Activated T-cell treated with anti-CD3 and anti-CD28 coated beads for 4 hours (primary cell): Measurements from ENCODE around the gene NMRAL1.
A peak's percentile ranks its signal among the peaks of the same experiment; 100 is the strongest.

Experiments
- DNase-seq: peaks from one replicate; pipeline ENCODE4 v3.0.0-alpha.2; 2020

The NMRAL1 gene

GRCh38 chr16:4501071-4501478 lies 26.6 kb upstream of the NMRAL1 start:
- no peak for DNase-seq

- DNase-seq, result no peak
Observed at GRCh38 chr16:4500272-4500671, 25.8 kb upstream of the NMRAL1 start.

GRCh38 chr16:4499196-4499555 lies 24.8 kb upstream of the NMRAL1 start:
- no peak for DNase-seq

GRCh38 chr16:4498546-4499195 lies 24.2 kb upstream of the NMRAL1 start:
- no peak for DNase-seq

GRCh38 chr16:4496305-4496704 lies 21.9 kb upstream of the NMRAL1 start:
- no peak for DNase-seq

- no peak for DNase-seq
Observed at GRCh38 chr16:4495766-4496165, 21.3 kb upstream of the NMRAL1 start.

GRCh38 chr16:4494746-4495490 lies 20.5 kb upstream of the NMRAL1 start:
- DNase-seq, result no peak

GRCh38 chr16:4491898-4492297 lies 17.5 kb upstream of the NMRAL1 start:
- DNase-seq, result no peak

GRCh38 chr16:4489030-4489429 lies 14.6 kb upstream of the NMRAL1 start:
- DNase-seq, result no peak

GRCh38 chr16:4488499-4488967 lies 14.1 kb upstream of the NMRAL1 start:
- no peak for DNase-seq

GRCh38 chr16:4487955-4488498 lies 13.6 kb upstream of the NMRAL1 start:
- DNase-seq, result no peak

GRCh38 chr16:4486126-4486893 lies 11.9 kb upstream of the NMRAL1 start:
- DNase-seq, result no peak

GRCh38 chr16:4481963-4482362 lies 7.5 kb upstream of the NMRAL1 start:
- DNase-seq, result no peak

- DNase-seq, result no peak
Observed at GRCh38 chr16:4481526-4481925, 7.1 kb upstream of the NMRAL1 start.

GRCh38 chr16:4477966-4478365 lies 3.5 kb upstream of the NMRAL1 start:
- DNase-seq, result no peak

GRCh38 chr16:4475880-4476788 lies 1.7 kb upstream of the NMRAL1 start, which contains the start of gene HMOX2:
Gene HMOX2 (plus strand): TSS chr16:4476398. CDS start chr16:4505525, 29,127 bp downstream.
- peak; percentile 91 for DNase-seq

GRCh38 chr16:4472880-4473279 lies 1.5 kb downstream of the NMRAL1 start:
- DNase-seq, result no peak

GRCh38 chr16:4471869-4472268 lies 2.6 kb downstream of the NMRAL1 start:
- DNase-seq, result no peak

GRCh38 chr16:4468972-4469371 lies 5.5 kb downstream of the NMRAL1 start:
- no peak for DNase-seq

- DNase-seq, result no peak
Observed at GRCh38 chr16:4467916-4468315, 6.5 kb downstream of the NMRAL1 start.

GRCh38 chr16:4465977-4466779 lies 8.2 kb downstream of the NMRAL1 start:
- peak; percentile 14 for DNase-seq
